ENCODE data around the gene PRND. TPM values are rescaled to one million over a fixed set of nuclear protein-coding genes. Genes with fewer than 3 reads are reported as not detected.
A peak's percentile ranks its signal among the peaks of the same experiment; 100 is the strongest.
"Not testable (repeated sequence)": the region's sequence is repeated elsewhere in the genome, so short reads cannot be mapped to it uniquely, and the experiment has no call there.

PRND gene
- total RNA-seq, 1 donor from 2014 or later, result not detected

GRCh38 chr20:4769328-4769727 is 47.6 kb downstream of the PRND start:
- no peaks in the 10 kb centered on the region for H3K4me1 Mint-ChIP-seq (ENCODE audit: unreplicated experiment)
- peaks cover 21% of the 10 kb centered on the region for H3K27me3 Mint-ChIP-seq (ENCODE audit: unreplicated experiment)
- H3K27ac Mint-ChIP-seq (ENCODE audit: unreplicated experiment), result no peak overlapping the region
- peaks cover 19% of the 10 kb centered on the region for H3K9me3 Mint-ChIP-seq (ENCODE audit: unreplicated experiment)
- no peaks in the 10 kb centered on the region for H3K36me3 Mint-ChIP-seq (ENCODE audit: unreplicated experiment)
- TF ChIP-seq CTCF (IDR thresholded peaks at IDR 0.05), result no peak
- H3K4me3 Mint-ChIP-seq (ENCODE audit: unreplicated experiment), result no peak overlapping the region
- DNase-seq (ENCODE audit: extremely low spot score, unreplicated experiment), result peak; percentile 10

GRCh38 chr20:4770026-4770425 is 48.3 kb downstream of the PRND start:
- no peak for TF ChIP-seq CTCF (IDR thresholded peaks at IDR 0.05)
- H3K27ac Mint-ChIP-seq (ENCODE audit: unreplicated experiment), result no peak overlapping the region
- H3K27me3 Mint-ChIP-seq (ENCODE audit: unreplicated experiment), result peaks cover 17% of the 10 kb centered on the region
- no peak for DNase-seq (ENCODE audit: extremely low spot score, unreplicated experiment)
- H3K4me1 Mint-ChIP-seq (ENCODE audit: unreplicated experiment), result no peaks in the 10 kb centered on the region
- H3K4me3 Mint-ChIP-seq (ENCODE audit: unreplicated experiment), result no peak overlapping the region
- no peaks in the 10 kb centered on the region for H3K36me3 Mint-ChIP-seq (ENCODE audit: unreplicated experiment)
- peaks cover 19% of the 10 kb centered on the region for H3K9me3 Mint-ChIP-seq (ENCODE audit: unreplicated experiment)

GRCh38 chr20:4771004-4771403 is 49.3 kb downstream of the PRND start:
- no peak for DNase-seq (ENCODE audit: extremely low spot score, unreplicated experiment)
- Mint-ChIP-seq H3K4me3 (ENCODE audit: unreplicated experiment) (no peak overlapping the region), H3K36me3 (ENCODE audit: unreplicated experiment) (no peaks in the 10 kb centered on the region), H3K9me3 (ENCODE audit: unreplicated experiment) (peaks cover 19% of the 10 kb centered on the region), H3K4me1 (ENCODE audit: unreplicated experiment) (no peaks in the 10 kb centered on the region), H3K27me3 (ENCODE audit: unreplicated experiment) (peaks cover 16% of the 10 kb centered on the region), H3K27ac (ENCODE audit: unreplicated experiment) (no peak overlapping the region)
- no peak for TF ChIP-seq CTCF (IDR thresholded peaks at IDR 0.05)

GRCh38 chr20:4772132-4772531 is 50.4 kb downstream of the PRND start:
- H3K27me3 Mint-ChIP-seq (ENCODE audit: unreplicated experiment), result peaks cover 20% of the 10 kb centered on the region
- no peak for DNase-seq (ENCODE audit: extremely low spot score, unreplicated experiment)
- no peaks in the 10 kb centered on the region for H3K4me1 Mint-ChIP-seq (ENCODE audit: unreplicated experiment)
- H3K9me3 Mint-ChIP-seq (ENCODE audit: unreplicated experiment), result peaks cover 19% of the 10 kb centered on the region
- no peak overlapping the region for H3K4me3 Mint-ChIP-seq (ENCODE audit: unreplicated experiment)
- TF ChIP-seq CTCF (IDR thresholded peaks at IDR 0.05), result no peak
- no peaks in the 10 kb centered on the region for H3K36me3 Mint-ChIP-seq (ENCODE audit: unreplicated experiment)
- no peak overlapping the region for H3K27ac Mint-ChIP-seq (ENCODE audit: unreplicated experiment)

GRCh38 chr20:4773014-4773413 is 51.3 kb downstream of the PRND start:
- DNase-seq (ENCODE audit: extremely low spot score, unreplicated experiment); H3K36me3 Mint-ChIP-seq (ENCODE audit: unreplicated experiment); H3K27ac Mint-ChIP-seq (ENCODE audit: unreplicated experiment); H3K4me1 Mint-ChIP-seq (ENCODE audit: unreplicated experiment); H3K4me3 Mint-ChIP-seq (ENCODE audit: unreplicated experiment): not testable (repeated sequence)
- H3K9me3 Mint-ChIP-seq (ENCODE audit: unreplicated experiment), result peaks cover 19% of the 10 kb centered on the region
- H3K27me3 Mint-ChIP-seq (ENCODE audit: unreplicated experiment), result peaks cover 20% of the 10 kb centered on the region

- peaks cover 19% of the 10 kb centered on the region for H3K9me3 Mint-ChIP-seq (ENCODE audit: unreplicated experiment)
- no peak overlapping the region for H3K4me3 Mint-ChIP-seq (ENCODE audit: unreplicated experiment)
- TF ChIP-seq CTCF (IDR thresholded peaks at IDR 0.05), result no peak
- DNase-seq (ENCODE audit: extremely low spot score, unreplicated experiment), result no peak
- peaks cover 22% of the 10 kb centered on the region for H3K27me3 Mint-ChIP-seq (ENCODE audit: unreplicated experiment)
- H3K27ac Mint-ChIP-seq (ENCODE audit: unreplicated experiment), result no peak overlapping the region
- no peaks in the 10 kb centered on the region for H3K36me3 Mint-ChIP-seq (ENCODE audit: unreplicated experiment)
- H3K4me1 Mint-ChIP-seq (ENCODE audit: unreplicated experiment), result no peaks in the 10 kb centered on the region
Observed at GRCh38 chr20:4773736-4774135, 52.0 kb downstream of the PRND start.
